Esophagus squamous epithelium (tissue), 5 donors: ENCODE results near the gene CTDSPL2. TPM values are rescaled to one million over a fixed set of nuclear protein-coding genes. Genes with fewer than 3 reads are reported as not detected.

Experiments used
- DNase-seq: peaks from one replicate; lab custom pipeline; 2025; lab: John Stamatoyannopoulos, UW
- H3K27ac ChIP-seq, 4 donors: fragments of 200-600 bp; sonication (generic); one replicate each; pipeline ENCODE4 v1.5.1; 2016 to 2019; ENCODE audit warnings: mild to moderate bottlenecking in 1 of 4
- H3K27me3 ChIP-seq, 4 donors: fragments of 200-600 bp; sonication (generic); 1 replicate in 3 of 4; 2 replicates in 1 of 4; pipeline versions ENCODE4 v1.5.1 to v1.6.0; 2017 to 2021; ENCODE audit warnings: antibody characterized with exemption in 1 of 4
- H3K36me3 ChIP-seq, 3 donors: fragments of 200-600 bp; sonication (generic); one replicate each; pipeline ENCODE4 v1.5.1; 2016 to 2019
- H3K4me1 ChIP-seq, 3 donors: fragments of 200-600 bp; sonication (generic); one replicate each; pipeline ENCODE4 v1.5.1; 2017 to 2019
- H3K4me3 ChIP-seq, 4 donors: fragments of 200-600 bp; sonication (generic); 1 replicate in 3 of 4; 2 replicates in 1 of 4; pipeline ENCODE4 v1.5.1; 2016 to 2019; ENCODE audit warnings: mild to moderate bottlenecking in 2 of 4, moderate library complexity in 1 of 4
- H3K9me3 ChIP-seq, 3 donors: fragments of 200-600 bp; sonication (generic); one replicate each; pipeline ENCODE4 v1.5.1; 2016 to 2019
- CTCF ChIP-seq, 6 experiments: fragments of 450-650 bp in 4 of 6; fragments of 200-600 bp in 2 of 6; sonication (generic) in 2 of 6; IDR thresholded peaks; one replicate each; pipeline ENCODE4 v1.5.1; 2016 to 2019; ENCODE audit warnings: antibody characterized with exemption in 6 of 6, mild to moderate bottlenecking in 4 of 6, moderate library complexity in 4 of 6
- POLR2A ChIP-seq, 4 donors: fragments of 450-650 bp; IDR thresholded peaks; one replicate each; pipeline ENCODE4 v1.6.1; 2017; ENCODE audit warnings: antibody characterized with exemption in 4 of 4, mild to moderate bottlenecking in 4 of 4, moderate library complexity in 3 of 4
- WGBS, 2 donors: methylation state at CpG; one replicate each; pipeline ENCODE4 v1.1.5; 2018; 5-methylcytosine and 5-hydroxymethylcytosine counted together
- intact Hi-C: fragments of 100-400 bp; cut with DNase I; formaldehyde crosslinking; loops from one replicate; pipeline ENCODE4 v1.15.0; 2022
- total RNA-seq, 4 donors: library from RNA; depleted of rRNA; stranded (reverse); fragments of >200 nt; gene quantifications; one replicate each; pipeline ENCODE4 v1.1.0, GENCODE V29; 2016
- donor health status: DM: yes; HTN: yes; CAD: no.

The CTDSPL2 gene
- total RNA-seq, 4 donors from 2014 or later = 23.4 to 43.9 (median 27.0) TPM

GRCh38 chr15:44516436-44516835 is 89.0 kb downstream of the CTDSPL2 start:
- DNase-seq = no peak
- Histone ChIP-seq H3K4me1 (no peaks in the 10 kb centered on the region), H3K27ac (no peak overlapping the region), H3K9me3 (no peaks in the 10 kb centered on the region), H3K36me3 (peaks cover 0 to 67% (median 10%) of the 10 kb centered on the region in 3 donors), H3K4me3 (no peak overlapping the region), H3K27me3 (no peaks in the 10 kb centered on the region)
- TF ChIP-seq CTCF (IDR thresholded peaks at IDR 0.05) (no peak), POLR2A (IDR thresholded peaks at IDR 0.05) (no peak)
- intact Hi-C loops = no loop called here

- no peak for TF ChIP-seq CTCF (IDR thresholded peaks at IDR 0.05)
- TF ChIP-seq POLR2A (IDR thresholded peaks at IDR 0.05) = no peak
- WGBS, 2 donors = 80 to 94% methylated on average over 6 of the region's 6 CpGs
- intact Hi-C loops = no loop called here
- Histone ChIP-seq H3K36me3 (peaks cover 0 to 87% (median 10%) of the 10 kb centered on the region in 3 donors), H3K4me1 (no peaks in the 10 kb centered on the region), H3K27me3 (no peaks in the 10 kb centered on the region), H3K9me3 (no peaks in the 10 kb centered on the region), H3K4me3 (no peak overlapping the region), H3K27ac (no peak overlapping the region)
- DNase-seq = no peak
These were observed 92.1 kb downstream of the CTDSPL2 start for GRCh38 chr15:44519537-44519936.

GRCh38 chr15:44525018-44525417 is 97.6 kb downstream of the CTDSPL2 start:
- TF ChIP-seq POLR2A (IDR thresholded peaks at IDR 0.05) (no peak), CTCF (IDR thresholded peaks at IDR 0.05) (no peak)
- no peak overlapping the region for H3K27ac ChIP-seq
- intact Hi-C loops = no loop called here
- WGBS, 2 donors = 100% methylated on average over 1 of the region's 1 CpG
- no peak overlapping the region for H3K4me3 ChIP-seq
- DNase-seq = no peak
- H3K4me1 ChIP-seq = no peaks in the 10 kb centered on the region
- H3K9me3 ChIP-seq = no peaks in the 10 kb centered on the region
- peaks cover 0 to 63% (median 0%) of the 10 kb centered on the region in 3 donors for H3K36me3 ChIP-seq
- no peaks in the 10 kb centered on the region for H3K27me3 ChIP-seq

- intact Hi-C loops = no loop called here
These were observed 99.8 kb downstream of the CTDSPL2 start for GRCh38 chr15:44527241-44527640.

More at GRCh38 chr15:44527241-44527640, 99.8 kb downstream of the CTDSPL2 start:
- Histone ChIP-seq H3K27ac (no peak overlapping the region), H3K9me3 (no peaks in the 10 kb centered on the region), H3K4me1 (no peaks in the 10 kb centered on the region), H3K4me3 (no peak overlapping the region), H3K27me3 (no peaks in the 10 kb centered on the region), H3K36me3 (peaks cover 0 to 46% (median 0%) of the 10 kb centered on the region in 3 donors)
- DNase-seq = no peak
- TF ChIP-seq CTCF (IDR thresholded peaks at IDR 0.05) = no peak
- TF ChIP-seq POLR2A (IDR thresholded peaks at IDR 0.05) = no peak
- WGBS, 2 donors = 78 to 86% methylated on average over 2 of the region's 2 CpGs
